GM19238 (cell line): ENCODE results near the gene TMEM123.
"Not testable (repeated sequence)": the region's sequence is repeated elsewhere in the genome, so short reads cannot be mapped to it uniquely, and the experiment has no call there.

Experiments used
- DNase-seq: peaks from one replicate; pipeline ENCODE4 v3.0.0; 2011; ENCODE audit warnings: low spot score; ENCODE audit not compliant: insufficient read length

The TMEM123 gene

GRCh38 chr11:102396708-102397563, 55.6 kb downstream of the TMEM123 start:
- no peak for DNase-seq

DNA sequence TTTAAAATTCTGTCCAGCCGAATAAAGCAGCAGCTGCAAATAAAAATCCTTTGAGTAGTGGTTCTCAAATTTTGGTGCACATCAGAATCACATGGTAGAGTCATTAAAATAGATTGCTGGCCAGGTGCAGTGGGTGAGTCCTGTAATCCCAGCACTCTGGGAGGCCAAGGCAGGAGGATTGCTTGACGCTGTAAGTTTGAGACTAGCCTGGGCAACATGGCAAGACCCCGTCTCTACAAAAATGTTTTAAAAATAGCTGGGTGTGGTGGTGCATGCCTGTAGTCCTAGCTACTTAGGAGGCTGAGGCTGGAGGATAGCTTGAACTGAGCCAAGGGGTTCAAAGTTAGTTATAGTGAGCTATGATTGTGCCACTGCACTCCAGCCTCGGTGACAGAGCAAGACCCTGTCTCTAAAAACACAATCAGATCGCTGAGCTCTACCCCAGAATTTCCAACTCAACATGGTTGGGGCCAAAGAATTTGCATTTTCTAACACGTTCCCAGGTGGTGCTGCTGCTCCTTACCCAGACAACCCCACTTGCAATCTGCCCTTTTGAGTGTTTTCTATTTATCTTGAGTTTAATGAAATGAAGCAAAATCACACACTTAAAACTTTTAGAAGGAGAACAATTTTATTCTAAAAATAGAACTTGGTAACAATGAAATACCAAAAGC, 56.7 kb downstream of the TMEM123 start:
- DNase-seq = no peak

- DNase-seq = no peak
Observed at GRCh38 chr11:102393272-102393730, 59.3 kb downstream of the TMEM123 start.

- DNase-seq = no peak
Observed at GRCh38 chr11:102391549-102392237, 60.9 kb downstream of the TMEM123 start.

GRCh38 chr11:102390667-102391465, 61.7 kb downstream of the TMEM123 start:
- peak; percentile 18 for DNase-seq

- DNase-seq = no peak
Observed at GRCh38 chr11:102389253-102389652, 63.3 kb downstream of the TMEM123 start.

DNA sequence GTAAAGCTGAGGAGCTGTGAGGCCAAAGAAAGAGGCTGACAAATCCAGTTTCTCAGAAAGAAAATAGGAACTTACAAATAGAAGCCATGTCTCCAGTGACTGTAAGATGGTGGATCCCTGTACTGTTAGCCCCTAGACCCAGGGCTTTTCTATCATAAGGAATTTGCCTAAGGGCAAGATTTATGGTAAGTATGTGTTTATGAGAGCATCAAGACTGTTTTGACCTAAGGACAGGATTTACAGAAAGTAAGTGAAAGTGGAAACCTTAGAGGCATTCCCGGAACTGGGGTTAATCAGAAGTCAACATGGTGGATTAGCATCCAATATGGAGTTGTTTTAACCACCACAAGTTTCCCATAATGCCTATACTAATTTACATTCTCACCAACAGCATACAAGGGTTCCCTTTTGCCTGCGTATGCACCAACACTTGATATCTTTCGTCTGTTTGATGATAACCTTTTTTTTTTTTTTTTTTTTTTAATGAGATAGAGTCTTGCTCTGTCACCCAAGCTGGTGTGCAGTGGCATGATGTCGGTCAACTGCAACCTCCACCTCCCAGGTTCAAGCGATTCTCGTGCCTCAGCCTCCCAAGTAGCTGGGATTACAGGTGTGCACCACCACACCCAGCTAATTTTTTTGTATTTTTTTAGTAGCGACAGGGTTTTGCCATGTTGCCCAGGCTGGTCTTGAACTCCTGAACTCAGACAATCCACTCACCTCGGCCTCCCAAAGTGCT, 65.4 kb downstream of the TMEM123 start:
- no peak for DNase-seq

DNA sequence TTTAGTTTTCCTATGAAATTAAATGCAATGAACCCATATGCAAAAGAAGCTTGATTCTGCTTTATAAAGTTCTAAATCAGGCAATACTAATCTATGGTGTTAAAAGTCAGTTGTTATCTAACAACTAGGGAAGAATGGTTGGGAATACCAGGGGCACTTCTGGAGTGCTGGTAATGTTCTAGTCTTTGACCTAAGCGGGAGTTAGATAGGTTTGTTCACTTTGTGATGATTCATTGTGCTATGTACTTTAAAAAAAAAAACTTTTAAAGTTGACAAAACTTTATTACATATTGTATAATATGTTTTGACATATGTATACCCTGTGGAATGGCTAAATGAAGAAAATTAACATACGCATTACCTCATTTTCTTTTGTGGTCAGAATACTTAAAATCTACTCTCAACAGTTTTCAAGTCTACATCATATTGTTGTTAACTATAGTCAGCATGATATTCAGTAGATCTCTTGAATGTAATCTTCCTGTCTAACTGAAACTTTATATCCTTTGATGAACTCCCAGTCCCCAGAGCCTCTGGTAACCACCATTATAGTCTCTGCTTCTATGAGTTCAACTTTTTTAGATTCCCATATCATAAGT, 66.3 kb downstream of the TMEM123 start:
- no peak for DNase-seq

DNA sequence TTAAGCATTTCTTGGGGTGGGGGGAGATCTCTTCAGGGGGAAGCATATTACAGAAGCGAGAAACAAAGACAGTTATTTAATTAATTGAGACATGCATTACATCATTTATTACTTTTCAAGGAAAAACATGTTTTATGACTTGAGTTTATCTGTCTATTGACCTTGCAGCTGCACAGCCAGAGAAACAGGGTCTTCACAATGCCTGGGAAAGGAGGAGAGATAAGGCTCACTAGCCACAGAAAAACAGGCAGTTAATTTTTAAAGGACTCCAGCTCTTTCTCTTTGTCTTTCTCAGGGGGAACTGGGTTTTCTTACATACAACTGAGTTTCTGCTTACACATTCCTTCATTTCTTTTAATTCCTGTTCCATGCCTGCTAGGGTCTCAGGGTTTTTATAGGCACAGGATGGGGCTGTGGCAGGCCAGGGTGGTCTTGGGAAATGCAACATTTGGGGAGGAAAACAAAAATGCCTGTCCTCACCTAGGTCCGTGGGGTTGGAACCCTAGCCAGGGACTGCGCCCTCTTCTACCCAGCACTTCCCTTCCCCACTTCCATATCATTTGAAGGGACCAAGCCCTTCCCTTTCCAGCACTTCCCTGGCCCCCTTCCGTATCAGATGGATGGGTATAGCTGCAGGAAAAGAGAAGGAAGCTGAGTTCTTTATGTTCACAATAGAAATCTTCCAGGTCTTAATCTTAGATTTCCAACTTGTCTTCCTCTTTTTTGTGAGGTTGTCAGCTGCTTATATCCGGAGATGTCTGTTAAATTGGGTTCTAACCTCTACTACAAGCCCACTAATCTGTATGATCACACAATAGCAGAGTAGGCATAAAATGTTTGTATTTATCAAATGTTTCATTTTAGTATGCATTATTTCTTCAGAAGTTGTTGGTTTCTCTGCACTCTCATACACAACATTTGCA, 67.2 kb downstream of the TMEM123 start:
- no peak for DNase-seq

GRCh38 chr11:102384419-102385079, 68.0 kb downstream of the TMEM123 start:
- DNase-seq = no peak

GRCh38 chr11:102383839-102384238, 68.7 kb downstream of the TMEM123 start:
- no peak for DNase-seq

GRCh38 chr11:102382384-102382783, 70.2 kb downstream of the TMEM123 start:
- no peak for DNase-seq

DNA sequence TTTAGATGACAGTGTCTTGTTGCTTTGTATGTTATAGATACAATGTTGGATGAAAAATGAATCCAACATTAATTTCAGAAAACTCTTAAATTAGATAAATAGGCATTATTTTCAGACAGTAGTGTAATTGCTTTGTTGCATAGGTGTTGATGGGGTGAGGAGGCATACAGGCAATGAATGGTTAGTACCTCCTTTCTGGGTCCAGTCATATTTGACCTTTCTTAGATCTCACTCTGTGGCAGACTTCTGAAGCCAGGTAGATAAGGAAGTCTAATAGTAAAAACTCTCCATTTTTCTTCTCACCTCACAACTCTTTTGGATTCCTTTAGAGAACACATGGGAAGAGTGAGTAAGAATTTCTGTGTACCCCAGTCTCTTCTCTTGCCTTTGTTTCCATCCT, 73.7 kb downstream of the TMEM123 start:
- DNase-seq = no peak

GRCh38 chr11:102377891-102378290, 74.7 kb downstream of the TMEM123 start:
- DNase-seq = no peak

- no peak for DNase-seq
Observed at GRCh38 chr11:102375720-102376399, 76.7 kb downstream of the TMEM123 start.

DNA sequence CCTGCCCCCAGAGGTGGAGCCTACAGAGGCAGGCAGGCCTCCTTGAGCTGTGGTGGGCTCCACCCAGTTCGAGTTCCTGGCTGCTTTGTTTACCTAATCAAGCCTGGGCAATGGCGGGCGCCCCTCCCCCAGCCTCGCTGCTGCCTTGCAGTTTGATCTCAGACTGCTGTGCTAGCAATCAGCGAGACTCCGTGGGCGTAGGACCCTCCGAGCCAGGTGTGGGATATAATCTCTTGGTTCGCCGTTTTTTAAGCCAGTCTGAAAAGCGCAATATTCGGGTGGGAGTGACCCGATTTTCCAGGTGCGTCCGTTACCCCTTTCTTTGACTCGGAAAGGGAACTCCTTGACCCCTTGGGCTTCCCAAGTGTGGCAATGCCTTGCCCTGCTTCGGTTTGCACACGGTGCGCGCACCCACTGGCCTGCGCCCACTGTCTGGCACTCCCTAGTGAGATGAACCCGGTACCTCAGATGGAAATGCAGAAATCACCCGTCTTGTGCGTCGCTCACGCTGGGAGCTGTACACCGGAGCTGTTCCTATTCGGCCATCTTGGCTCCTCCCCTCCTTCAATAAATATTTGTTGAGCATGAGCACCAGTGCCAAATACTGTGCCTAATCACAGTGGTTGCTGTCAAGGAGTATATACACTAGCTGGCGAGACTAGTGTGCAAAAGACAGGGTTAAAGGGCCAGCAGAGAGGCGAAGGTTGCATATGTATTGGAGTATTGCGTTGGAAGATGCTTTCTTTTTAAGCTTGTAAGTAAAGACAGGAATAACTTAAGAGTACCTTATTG, 77.7 kb downstream of the TMEM123 start:
- DNase-seq = not testable (repeated sequence)

DNA sequence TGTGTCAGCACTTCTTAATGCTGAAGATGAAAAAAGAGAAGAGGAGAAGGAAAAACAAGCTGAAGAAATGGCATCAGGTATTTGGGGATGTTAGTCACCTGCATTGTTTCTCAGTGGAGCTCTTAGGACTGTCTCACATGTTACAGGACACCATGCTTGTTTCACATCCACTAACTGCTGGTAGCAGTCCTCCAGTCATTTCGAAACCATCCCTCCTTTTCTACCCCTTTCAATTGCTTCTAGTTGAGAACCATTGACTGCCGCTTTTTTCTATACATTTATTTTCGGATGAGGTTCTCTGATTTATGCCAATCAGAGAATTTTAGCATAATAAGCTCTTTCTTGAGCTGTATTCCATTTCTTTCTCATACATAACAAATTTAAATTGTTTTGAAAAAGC, 84.1 kb downstream of the TMEM123 start:
- DNase-seq = peak; percentile 56
